ENCODE measurements around the gene GALNT6. TPM values are rescaled to one million over a fixed set of nuclear protein-coding genes. Genes with fewer than 3 reads are reported as not detected.

GALNT6 gene
- total RNA-seq, 1 donor from 2014 or later, result 67.2 TPM

- no peaks in the 10 kb centered on the region for H3K36me3 ChIP-seq
- no peak overlapping the region for H3K27ac ChIP-seq
- no peaks in the 10 kb centered on the region for H3K9me3 ChIP-seq
- H3K4me1 ChIP-seq, result no peaks in the 10 kb centered on the region
- DNase-seq (ENCODE audit: low spot score in 2 of 2), result no peak
- peak in 2 of 3 experiments; percentile 41 to 42 for TF ChIP-seq CTCF (IDR thresholded peaks at IDR 0.05)
- no peak overlapping the region for H3K4me3 ChIP-seq
- intact Hi-C loops (cut with DNase I), result no loop called here
- no peaks in the 10 kb centered on the region for H3K27me3 ChIP-seq
These were observed 39.2 kb downstream of the GALNT6 start for GRCh38 chr12:51351913-51352532.

GRCh38 chr12:51349026-51349425, 42.2 kb downstream of the GALNT6 start:
- Histone ChIP-seq H3K27me3 (no peaks in the 10 kb centered on the region), H3K4me1 (no peaks in the 10 kb centered on the region), H3K9me3 (no peaks in the 10 kb centered on the region), H3K27ac (no peak overlapping the region), H3K36me3 (no peaks in the 10 kb centered on the region), H3K4me3 (no peak overlapping the region)
- DNase-seq (ENCODE audit: low spot score in 2 of 2), result no peak
- no peak for TF ChIP-seq CTCF (IDR thresholded peaks at IDR 0.05)
- intact Hi-C loops (cut with DNase I), result no loop called here

GRCh38 chr12:51348116-51348515, 43.1 kb downstream of the GALNT6 start:
- Histone ChIP-seq H3K4me3 (no peak overlapping the region), H3K4me1 (no peaks in the 10 kb centered on the region), H3K9me3 (no peaks in the 10 kb centered on the region), H3K27me3 (no peaks in the 10 kb centered on the region), H3K27ac (no peak overlapping the region), H3K36me3 (no peaks in the 10 kb centered on the region)
- intact Hi-C loops (cut with DNase I), result no loop called here
- TF ChIP-seq CTCF (IDR thresholded peaks at IDR 0.05), result no peak
- DNase-seq (ENCODE audit: low spot score in 2 of 2), result no peak

GRCh38 chr12:51346581-51346980, 44.6 kb downstream of the GALNT6 start, which contains the start of gene CELA1:
Gene CELA1, minus strand, starts transcription at chr12:51346679. Its CDS starts 41 bp downstream, at chr12:51346638.
- H3K4me1 ChIP-seq, result no peaks in the 10 kb centered on the region
- no peaks in the 10 kb centered on the region for H3K9me3 ChIP-seq
- no peaks in the 10 kb centered on the region for H3K36me3 ChIP-seq
- no peak within 1 kb of the TSS for H3K27ac ChIP-seq
- DNase-seq (ENCODE audit: low spot score in 2 of 2), result no peak
- TF ChIP-seq CTCF (IDR thresholded peaks at IDR 0.05), result no peak
- H3K27me3 ChIP-seq, result no peaks in the 10 kb centered on the region
- intact Hi-C loops (cut with DNase I), result no loop called here
- no peak within 1 kb of the TSS for H3K4me3 ChIP-seq

GRCh38 chr12:51345681-51346080, 45.5 kb downstream of the GALNT6 start:
- no peak overlapping the region for H3K4me3 ChIP-seq
- H3K4me1 ChIP-seq, result no peaks in the 10 kb centered on the region
- TF ChIP-seq CTCF (IDR thresholded peaks at IDR 0.05), result no peak
- H3K36me3 ChIP-seq, result no peaks in the 10 kb centered on the region
- no peaks in the 10 kb centered on the region for H3K9me3 ChIP-seq
- intact Hi-C loops (cut with DNase I), result no loop called here
- no peak overlapping the region for H3K27ac ChIP-seq
- H3K27me3 ChIP-seq, result no peaks in the 10 kb centered on the region
- DNase-seq (ENCODE audit: low spot score in 2 of 2), result no peak

All from ascending aorta (tissue), 2 donors.